Hepatocyte (in vitro differentiated cells): ENCODE measurements around the gene SH3GL2. TPM values are rescaled to one million over a fixed set of nuclear protein-coding genes. Genes with fewer than 3 reads are reported as not detected.

Experiments
- DNase-seq: peaks from one replicate; pipeline ENCODE4 v3.0.0-alpha.2; 2016; ENCODE audit warnings: low spot score
- H2AFZ ChIP-seq: fragments of 200-600 bp; sonication (generic); 2 replicates; pipeline ENCODE4 v1.6.0; 2016; ENCODE audit warnings: antibody characterized with exemption, mild to moderate bottlenecking
- H3K27ac ChIP-seq: fragments of 200-600 bp; sonication (generic); 2 replicates; pipeline ENCODE4 v1.5.1; 2016; ENCODE audit warnings: mild to moderate bottlenecking
- H3K27me3 ChIP-seq: fragments of 200-600 bp; sonication (generic); 2 replicates; pipeline ENCODE4 v1.6.1; 2016
- H3K36me3 ChIP-seq: fragments of 200-600 bp; sonication (generic); replicated peaks from 2 replicates; pipeline ENCODE4 v1.5.1; 2016; ENCODE audit warnings: low read depth; ENCODE audit not compliant: insufficient read depth
- H3K4me1 ChIP-seq: fragments of 200-600 bp; sonication (generic); 2 replicates; pipeline ENCODE4 v1.5.1; 2016; ENCODE audit warnings: mild to moderate bottlenecking, moderate library complexity; ENCODE audit not compliant: insufficient read depth
- H3K4me2 ChIP-seq: fragments of 200-600 bp; sonication (generic); 2 replicates; pipeline ENCODE4 v1.6.0; 2016
- H3K4me3 ChIP-seq: fragments of 200-600 bp; sonication (generic); 2 replicates; pipeline ENCODE4 v1.5.1; 2016; ENCODE audit warnings: mild to moderate bottlenecking
- H3K79me2 ChIP-seq: fragments of 200-600 bp; sonication (generic); 2 replicates; pipeline ENCODE4 v1.6.0; 2017; ENCODE audit warnings: mild to moderate bottlenecking
- H3K9me2 ChIP-seq: fragments of 200-600 bp; sonication (generic); replicated peaks from 2 replicates; pipeline ENCODE4 v1.6.0; 2017; ENCODE audit warnings: mild to moderate bottlenecking; ENCODE audit not compliant: insufficient read depth
- H3K9me3 ChIP-seq: fragments of 200-600 bp; sonication (generic); 2 replicates; pipeline ENCODE4 v1.5.1; 2016; ENCODE audit warnings: low read depth, mild to moderate bottlenecking
- H4K20me1 ChIP-seq: fragments of 200-600 bp; sonication (generic); 2 replicates; pipeline ENCODE4 v1.6.0; 2016; ENCODE audit warnings: mild to moderate bottlenecking; ENCODE audit not compliant: insufficient read depth, poor library complexity, severe bottlenecking
- EZH2 ChIP-seq: fragments of 200-600 bp; sonication (generic); IDR thresholded peaks from 2 replicates; pipeline ENCODE4 v1.6.1; 2016; ENCODE audit warnings: antibody characterized with exemption, mild to moderate bottlenecking, borderline replicate concordance
- EZH2phosphoT487 ChIP-seq: fragments of 200-600 bp; sonication (generic); IDR thresholded peaks from one replicate; pipeline ENCODE4 v1.6.1; 2018; ENCODE audit warnings: antibody characterized with exemption, mild to moderate bottlenecking, low read depth, moderate library complexity; ENCODE audit not compliant: unreplicated experiment, severe bottlenecking
- WGBS: methylation state at CpG from one replicate; pipeline ENCODE4 v1.1.6; 2016; ENCODE audit warnings: low lambda C conversion rate; ENCODE audit errors: missing lambda C conversion rate; 5-methylcytosine and 5-hydroxymethylcytosine counted together
- polyA plus RNA-seq: library from polyadenylated mRNA; unstranded; fragments of >200 nt; fragmentation: Nextera tagmentation; extraction: Ambion mirVana; gene quantifications from 2 replicates; pipeline ENCODE4 v1.2.1, GENCODE V29; 2016
- total RNA-seq: library from RNA; depleted of rRNA; stranded (reverse); fragments of >200 nt; gene quantifications from 2 replicates; pipeline ENCODE4 v1.2.3, GENCODE V29; 2014
- TF ChIP-seq, protein P1 (sequence below): fragments of 200-600 bp; sonication (generic); IDR thresholded peaks from 2 replicates; pipeline ENCODE4 v1.5.1; 2016; ENCODE audit warnings: antibody characterized with exemption, mild to moderate bottlenecking; ENCODE audit not compliant: poor library complexity

SH3GL2 gene
- total and polyA plus RNA-seq, 2 experiments from 2014 or later, result 2.8 to 5.8 TPM

- Histone ChIP-seq H3K27ac (no peak overlapping the region), H3K27me3 (peaks cover 4% of the 10 kb centered on the region), H2AFZ (no peak overlapping the region), H3K36me3 (no peaks in the 10 kb centered on the region), H3K9me2 (no peaks in the 10 kb centered on the region), H3K4me3 (no peak overlapping the region), H4K20me1 (no peaks in the 10 kb centered on the region), H3K9me3 (no peaks in the 10 kb centered on the region), H3K4me1 (no peaks in the 10 kb centered on the region), H3K4me2 (no peak overlapping the region), H3K79me2 (no peaks in the 10 kb centered on the region)
- DNase-seq, result no peak
- TF ChIP-seq EZH2phosphoT487, result no peak
Measured at GRCh38 chr9:17775656-17776055, 196.8 kb downstream of the SH3GL2 start.

- no peaks in the 10 kb centered on the region for H3K4me1 ChIP-seq
- 32% methylated on average over 3 of the region's 3 CpGs for WGBS
- no peak for DNase-seq
- H3K9me2 ChIP-seq, result no peaks in the 10 kb centered on the region
- no peaks in the 10 kb centered on the region for H3K36me3 ChIP-seq
- no peak overlapping the region for H3K4me3 ChIP-seq
- TF ChIP-seq, protein P1, sequence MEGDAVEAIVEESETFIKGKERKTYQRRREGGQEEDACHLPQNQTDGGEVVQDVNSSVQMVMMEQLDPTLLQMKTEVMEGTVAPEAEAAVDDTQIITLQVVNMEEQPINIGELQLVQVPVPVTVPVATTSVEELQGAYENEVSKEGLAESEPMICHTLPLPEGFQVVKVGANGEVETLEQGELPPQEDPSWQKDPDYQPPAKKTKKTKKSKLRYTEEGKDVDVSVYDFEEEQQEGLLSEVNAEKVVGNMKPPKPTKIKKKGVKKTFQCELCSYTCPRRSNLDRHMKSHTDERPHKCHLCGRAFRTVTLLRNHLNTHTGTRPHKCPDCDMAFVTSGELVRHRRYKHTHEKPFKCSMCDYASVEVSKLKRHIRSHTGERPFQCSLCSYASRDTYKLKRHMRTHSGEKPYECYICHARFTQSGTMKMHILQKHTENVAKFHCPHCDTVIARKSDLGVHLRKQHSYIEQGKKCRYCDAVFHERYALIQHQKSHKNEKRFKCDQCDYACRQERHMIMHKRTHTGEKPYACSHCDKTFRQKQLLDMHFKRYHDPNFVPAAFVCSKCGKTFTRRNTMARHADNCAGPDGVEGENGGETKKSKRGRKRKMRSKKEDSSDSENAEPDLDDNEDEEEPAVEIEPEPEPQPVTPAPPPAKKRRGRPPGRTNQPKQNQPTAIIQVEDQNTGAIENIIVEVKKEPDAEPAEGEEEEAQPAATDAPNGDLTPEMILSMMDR, result no peak
- TF ChIP-seq EZH2, result no peak
- TF ChIP-seq EZH2phosphoT487, result no peak
- no peak overlapping the region for H2AFZ ChIP-seq
- H3K27ac ChIP-seq, result no peak overlapping the region
- no peaks in the 10 kb centered on the region for H3K79me2 ChIP-seq
- H3K9me3 ChIP-seq, result no peaks in the 10 kb centered on the region
- H4K20me1 ChIP-seq, result no peaks in the 10 kb centered on the region
- no peak overlapping the region for H3K4me2 ChIP-seq
- peaks cover 4% of the 10 kb centered on the region for H3K27me3 ChIP-seq
Measured at GRCh38 chr9:17776735-17777134, 197.9 kb downstream of the SH3GL2 start.

DNA sequence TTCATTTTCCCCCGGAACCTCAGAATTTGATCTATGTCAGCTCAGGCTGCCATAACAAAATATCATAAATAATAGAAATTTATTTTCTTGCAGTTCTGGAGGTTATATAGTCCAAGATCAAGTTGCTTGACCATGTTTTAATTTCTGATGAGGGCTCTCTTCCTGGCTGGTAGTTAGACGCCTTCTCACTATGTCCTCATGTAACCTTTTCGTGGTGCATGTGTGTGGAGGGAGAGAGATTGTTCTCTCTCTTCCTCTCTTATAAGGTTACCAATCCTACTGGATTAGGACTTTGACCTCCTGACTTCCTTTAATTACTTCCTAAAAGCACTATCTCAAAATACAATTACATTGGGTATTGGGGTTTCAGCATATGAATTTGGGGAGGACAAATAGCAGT lies 198.6 kb downstream of the SH3GL2 start:
- H4K20me1 ChIP-seq, result no peaks in the 10 kb centered on the region
- no peak overlapping the region for H2AFZ ChIP-seq
- H3K4me2 ChIP-seq, result no peak overlapping the region
- DNase-seq, result no peak
- H3K4me3 ChIP-seq, result no peak overlapping the region
- no peaks in the 10 kb centered on the region for H3K9me3 ChIP-seq
- peaks cover 4% of the 10 kb centered on the region for H3K27me3 ChIP-seq
- TF ChIP-seq, protein P1, result no peak
- TF ChIP-seq EZH2 (no peak), EZH2phosphoT487 (no peak)
- H3K27ac ChIP-seq, result no peak overlapping the region
- WGBS, result 94% methylated on average over 3 of the region's 3 CpGs
- no peaks in the 10 kb centered on the region for H3K9me2 ChIP-seq
- no peaks in the 10 kb centered on the region for H3K79me2 ChIP-seq
- no peaks in the 10 kb centered on the region for H3K36me3 ChIP-seq
- no peaks in the 10 kb centered on the region for H3K4me1 ChIP-seq

DNA sequence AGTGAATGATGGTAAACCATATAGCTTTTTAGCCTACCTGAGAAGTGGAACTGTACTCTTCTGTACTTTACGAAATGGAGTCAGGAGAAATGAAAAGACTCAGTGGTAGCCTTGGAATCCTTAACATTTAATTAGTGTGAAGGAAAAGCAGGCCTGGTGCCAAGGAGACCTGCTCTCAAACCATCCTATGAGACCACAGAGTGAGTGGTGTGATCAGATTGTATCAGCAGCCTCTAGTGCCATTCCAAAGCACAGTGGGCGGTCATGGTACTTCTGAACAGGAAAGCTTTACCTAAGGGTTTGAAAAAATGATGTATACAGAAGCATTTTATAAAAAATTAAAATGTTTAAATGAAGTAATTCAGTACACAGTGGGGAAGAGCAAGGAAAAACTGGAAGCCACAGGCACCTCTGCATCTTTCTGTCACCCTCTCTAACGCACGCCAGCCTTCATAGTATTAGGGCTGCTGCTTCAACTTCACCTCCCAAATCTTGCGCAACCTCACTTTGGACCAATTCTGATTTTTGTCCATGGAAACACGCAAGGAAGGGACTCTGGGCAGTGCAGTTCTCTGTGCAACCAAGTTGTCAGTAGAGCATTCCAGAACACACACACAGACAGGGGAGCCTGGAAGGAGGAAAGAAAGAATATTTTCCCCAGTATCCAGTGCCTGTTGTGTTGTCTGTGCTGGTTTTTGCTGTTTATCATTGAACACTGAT lies 203.7 kb downstream of the SH3GL2 start:
- Histone ChIP-seq H4K20me1 (no peaks in the 10 kb centered on the region), H3K4me3 (no peak overlapping the region), H3K4me2 (no peak overlapping the region), H2AFZ (no peak overlapping the region), H3K9me3 (no peaks in the 10 kb centered on the region), H3K79me2 (no peaks in the 10 kb centered on the region), H3K36me3 (no peaks in the 10 kb centered on the region), H3K9me2 (no peaks in the 10 kb centered on the region), H3K27ac (no peak overlapping the region), H3K27me3 (no peaks in the 10 kb centered on the region), H3K4me1 (no peaks in the 10 kb centered on the region)
- 86% methylated on average over 6 of the region's 6 CpGs for WGBS
- DNase-seq, result no peak
- TF ChIP-seq EZH2phosphoT487, result no peak
- no peak for TF ChIP-seq EZH2
- TF ChIP-seq, protein P1, result no peak
